ENCODE results near the gene ANKS1A. TPM values are rescaled to one million over a fixed set of nuclear protein-coding genes. Genes with fewer than 3 reads are reported as not detected.
A peak's percentile ranks its signal among the peaks of the same experiment; 100 is the strongest.

The ANKS1A gene
- total RNA-seq, 1 experiment from 2014 or later = 28.5 TPM

DNA sequence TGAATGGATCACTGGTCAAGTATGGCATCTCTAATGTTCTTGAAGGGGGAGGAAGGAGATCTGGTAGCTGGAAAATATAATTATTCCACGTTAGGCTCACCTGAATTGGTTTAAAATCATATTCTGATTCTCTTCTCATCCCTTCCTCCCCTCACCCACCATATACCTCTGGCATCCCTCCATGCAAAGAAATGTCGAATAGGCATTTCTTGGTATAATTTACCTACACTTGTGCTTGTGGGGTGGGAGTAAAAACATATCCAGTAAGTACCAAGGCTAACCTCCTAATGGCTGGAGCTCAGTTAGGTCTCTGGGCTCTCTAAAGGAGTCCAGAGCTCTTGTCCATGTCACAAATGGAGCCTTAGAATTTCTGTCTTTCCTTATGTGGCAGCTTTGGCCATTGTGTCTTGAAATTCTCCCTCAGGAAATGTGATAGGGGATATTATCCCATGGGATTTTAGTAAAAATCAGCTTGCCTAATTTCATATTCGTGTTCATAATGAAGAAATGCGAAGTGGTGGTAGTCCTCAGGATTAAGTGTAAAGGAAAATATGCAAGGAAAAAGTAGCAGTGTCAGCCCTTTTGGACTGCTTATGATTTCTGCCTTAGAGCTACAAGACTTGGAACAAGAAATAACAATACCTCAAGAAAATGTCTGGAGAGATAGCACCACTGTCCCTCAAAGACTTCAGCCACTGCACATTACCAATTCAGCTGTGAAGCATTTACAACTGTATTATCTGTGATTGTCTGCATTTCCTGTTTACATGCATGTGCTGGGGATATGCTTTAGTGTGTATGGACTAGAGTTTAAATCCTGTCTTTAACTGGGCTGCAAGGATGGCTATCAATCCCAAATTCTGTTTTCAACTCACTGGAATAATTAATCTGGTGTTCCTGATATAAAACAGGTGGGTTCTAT is 13.5 kb upstream of the ANKS1A start:
- BruUV-seq (replicated peaks) = no TSS peak
- ChIA-PET POLR2A (ENCODE audit: unreplicated experiment) (no interaction called here), CTCF (no interaction called here)
- H3K4me2 ChIP-seq = no peak overlapping the region
- H3K36me3 ChIP-seq (ENCODE audit: low read depth) = peaks cover 22% of the 10 kb centered on the region
- no peak for DNase-seq
- no peak overlapping the region for H2AFZ ChIP-seq
- H3K27me3 ChIP-seq (ENCODE audit: insufficient read depth, low read depth) = no peaks in the 10 kb centered on the region
- no peaks in the 10 kb centered on the region; the same call in 1 of the 2 replicates for H4K20me1 ChIP-seq (ENCODE audit: insufficient read depth)
- H3F3A ChIP-seq (ENCODE audit: insufficient read depth, low read depth) = 0 out of 2 replicates have a peak, but pooled peaks cover 17% of the 10 kb centered on the region
- no peaks in the 10 kb centered on the region for H3K4me1 ChIP-seq (replicated peaks; ENCODE audit: insufficient read depth)
- no peaks in the 10 kb centered on the region for H3K79me2 ChIP-seq (ENCODE audit: low read depth)
- H3K9me3 ChIP-seq (ENCODE audit: insufficient read depth, low read depth) = no peaks in the 10 kb centered on the region
- no peak for TF ChIP-seq EZH2 (IDR thresholded peaks at IDR 0.05; ENCODE audit: low read depth)
- TF ChIP-seq, protein P1, sequence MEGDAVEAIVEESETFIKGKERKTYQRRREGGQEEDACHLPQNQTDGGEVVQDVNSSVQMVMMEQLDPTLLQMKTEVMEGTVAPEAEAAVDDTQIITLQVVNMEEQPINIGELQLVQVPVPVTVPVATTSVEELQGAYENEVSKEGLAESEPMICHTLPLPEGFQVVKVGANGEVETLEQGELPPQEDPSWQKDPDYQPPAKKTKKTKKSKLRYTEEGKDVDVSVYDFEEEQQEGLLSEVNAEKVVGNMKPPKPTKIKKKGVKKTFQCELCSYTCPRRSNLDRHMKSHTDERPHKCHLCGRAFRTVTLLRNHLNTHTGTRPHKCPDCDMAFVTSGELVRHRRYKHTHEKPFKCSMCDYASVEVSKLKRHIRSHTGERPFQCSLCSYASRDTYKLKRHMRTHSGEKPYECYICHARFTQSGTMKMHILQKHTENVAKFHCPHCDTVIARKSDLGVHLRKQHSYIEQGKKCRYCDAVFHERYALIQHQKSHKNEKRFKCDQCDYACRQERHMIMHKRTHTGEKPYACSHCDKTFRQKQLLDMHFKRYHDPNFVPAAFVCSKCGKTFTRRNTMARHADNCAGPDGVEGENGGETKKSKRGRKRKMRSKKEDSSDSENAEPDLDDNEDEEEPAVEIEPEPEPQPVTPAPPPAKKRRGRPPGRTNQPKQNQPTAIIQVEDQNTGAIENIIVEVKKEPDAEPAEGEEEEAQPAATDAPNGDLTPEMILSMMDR (conservative IDR thresholded peaks at IDR 0.05) = no peak
- no peaks in the 10 kb centered on the region for H3K9me2 ChIP-seq (ENCODE audit: insufficient read depth)
- no peak overlapping the region for H3K27ac ChIP-seq
- intact Hi-C loops (cut with micrococcal nuclease; ENCODE audit: unreplicated experiment) = loop anchor here (10.0 kb wide), 1 partner anchor 269 kb away; the partner anchor contains the start of gene TCP11
- H3K4me3 ChIP-seq = no peak overlapping the region

DNA sequence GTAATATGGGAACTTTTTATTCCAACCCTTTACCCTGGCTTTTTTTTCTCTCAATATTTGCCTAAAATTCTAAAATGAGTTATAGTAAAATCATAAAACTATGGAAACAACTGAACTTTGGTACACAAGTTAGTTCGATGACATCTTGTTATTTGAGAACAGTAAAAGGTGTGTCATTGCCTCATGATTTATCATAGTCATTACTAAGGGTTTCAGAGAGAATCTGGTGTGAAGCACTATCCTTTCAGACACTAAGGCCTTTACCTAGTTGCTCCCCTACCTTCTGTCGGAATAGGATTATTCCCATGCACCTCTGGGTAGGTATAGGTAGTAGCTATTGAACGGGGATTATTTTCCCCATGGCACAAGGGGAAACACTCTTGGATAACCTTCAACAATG is 12.6 kb upstream of the ANKS1A start:
- Histone ChIP-seq H3K27me3 (ENCODE audit: insufficient read depth, low read depth) (no peaks in the 10 kb centered on the region), H4K20me1 (ENCODE audit: insufficient read depth) (no peaks in the 10 kb centered on the region), H3K4me1 (replicated peaks; ENCODE audit: insufficient read depth) (no peaks in the 10 kb centered on the region), H2AFZ (no peak overlapping the region), H3K36me3 (ENCODE audit: low read depth) (peaks cover 22% of the 10 kb centered on the region), H3K27ac (peak overlapping the region; percentile 12; the same call in 1 of the 2 replicates), H3K9me3 (ENCODE audit: insufficient read depth, low read depth) (no peaks in the 10 kb centered on the region), H3K4me3 (no peak overlapping the region), H3K79me2 (ENCODE audit: low read depth) (no peaks in the 10 kb centered on the region), H3K4me2 (no peak overlapping the region), H3F3A (ENCODE audit: insufficient read depth, low read depth) (0 out of 2 replicates have a peak, but pooled peaks cover 17% of the 10 kb centered on the region), H3K9me2 (ENCODE audit: insufficient read depth) (no peaks in the 10 kb centered on the region)
- TF ChIP-seq EZH2 (IDR thresholded peaks at IDR 0.05; ENCODE audit: low read depth) = no peak
- TF ChIP-seq, protein P1 (conservative IDR thresholded peaks at IDR 0.05) = no peak
- POLR2A ChIA-PET (ENCODE audit: unreplicated experiment) = interaction anchor here (0.5 kb wide), 1 partner anchor 38 kb away, joined by 5 read pairs; no protein-coding TSS in a partner anchor
- no TSS peak for BruUV-seq (replicated peaks)
- DNase-seq = no peak
- CTCF ChIA-PET = no interaction called here
- intact Hi-C loops (cut with micrococcal nuclease; ENCODE audit: unreplicated experiment) = loop anchor here (10.0 kb wide), 1 partner anchor 268 kb away; the partner anchor contains the start of gene TCP11

DNA sequence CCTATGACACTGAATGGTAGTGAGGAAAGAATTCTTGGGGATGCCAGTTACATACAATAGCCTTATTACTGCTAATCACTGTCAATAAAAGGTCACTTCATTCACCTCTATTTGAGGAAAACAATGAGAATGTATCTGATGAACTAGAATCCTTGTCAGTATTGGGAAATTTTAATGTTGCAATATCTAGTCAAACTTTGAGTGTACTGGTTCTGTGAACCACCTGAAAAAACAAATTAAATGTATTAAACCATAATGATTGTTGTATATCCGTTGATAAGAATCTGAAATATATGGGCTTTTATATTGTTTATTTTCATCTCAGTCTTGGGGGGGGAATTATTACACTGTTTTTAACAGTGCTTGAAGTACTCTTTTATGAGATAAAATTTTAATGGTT is 11.8 kb upstream of the ANKS1A start:
- Histone ChIP-seq H3K9me3 (ENCODE audit: insufficient read depth, low read depth) (no peaks in the 10 kb centered on the region), H3K4me1 (replicated peaks; ENCODE audit: insufficient read depth) (no peaks in the 10 kb centered on the region), H3K9me2 (ENCODE audit: insufficient read depth) (no peaks in the 10 kb centered on the region), H3K79me2 (ENCODE audit: low read depth) (no peaks in the 10 kb centered on the region), H3K27me3 (ENCODE audit: insufficient read depth, low read depth) (no peaks in the 10 kb centered on the region), H2AFZ (no peak overlapping the region), H3K36me3 (ENCODE audit: low read depth) (peaks cover 20% of the 10 kb centered on the region), H3K4me3 (no peak overlapping the region), H4K20me1 (ENCODE audit: insufficient read depth) (no peaks in the 10 kb centered on the region), H3K4me2 (no peak overlapping the region), H3K27ac (0 out of 2 replicates have a peak overlapping the region, but pooled peaks have one; percentile 12), H3F3A (ENCODE audit: insufficient read depth, low read depth) (0 out of 2 replicates have a peak, but pooled peaks cover 17% of the 10 kb centered on the region)
- TF ChIP-seq, protein P1 (conservative IDR thresholded peaks at IDR 0.05) = no peak
- no peak for TF ChIP-seq EZH2 (IDR thresholded peaks at IDR 0.05; ENCODE audit: low read depth)
- ChIA-PET POLR2A (ENCODE audit: unreplicated experiment) (interaction anchor here (0.5 kb wide), 1 partner anchor 37 kb away, joined by 5 read pairs; no protein-coding TSS in a partner anchor), CTCF (no interaction called here)
- no peak for DNase-seq
- no TSS peak for BruUV-seq (replicated peaks)
- intact Hi-C loops (cut with micrococcal nuclease; ENCODE audit: unreplicated experiment) = loop anchor here (10.0 kb wide), 1 partner anchor 268 kb away; the partner anchor contains the start of gene TCP11

All from PC-9 (cell line).